ENCODE data around the gene HSD11B2.

DNA sequence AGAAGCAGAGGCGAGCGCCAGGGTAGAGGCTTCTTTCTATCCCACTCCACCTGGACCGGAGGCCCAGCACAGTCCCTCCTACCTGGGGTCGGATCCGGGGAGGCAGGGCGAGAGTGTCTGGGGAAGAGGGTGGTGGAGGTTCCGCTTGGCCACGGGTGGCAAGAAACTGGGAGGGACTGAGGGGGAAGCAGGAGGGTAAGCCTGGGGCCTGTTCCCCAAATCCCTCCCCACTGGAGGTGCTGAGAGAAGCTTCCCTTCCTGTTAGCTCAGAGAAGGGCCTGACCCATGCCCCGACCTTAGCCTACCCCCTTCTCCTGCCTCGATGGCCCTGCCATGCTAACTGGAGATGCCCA, 35.8 kb upstream of the HSD11B2 start:
- TF ChIP-seq CTCF (IDR thresholded peaks at IDR 0.05; ENCODE audit: low read depth, low read length, missing input control) (no peak), ZBTB33 (IDR thresholded peaks at IDR 0.05) (no peak), RAD21 (IDR thresholded peaks at IDR 0.05) (no peak)
- TF ChIP-seq, protein P1, sequence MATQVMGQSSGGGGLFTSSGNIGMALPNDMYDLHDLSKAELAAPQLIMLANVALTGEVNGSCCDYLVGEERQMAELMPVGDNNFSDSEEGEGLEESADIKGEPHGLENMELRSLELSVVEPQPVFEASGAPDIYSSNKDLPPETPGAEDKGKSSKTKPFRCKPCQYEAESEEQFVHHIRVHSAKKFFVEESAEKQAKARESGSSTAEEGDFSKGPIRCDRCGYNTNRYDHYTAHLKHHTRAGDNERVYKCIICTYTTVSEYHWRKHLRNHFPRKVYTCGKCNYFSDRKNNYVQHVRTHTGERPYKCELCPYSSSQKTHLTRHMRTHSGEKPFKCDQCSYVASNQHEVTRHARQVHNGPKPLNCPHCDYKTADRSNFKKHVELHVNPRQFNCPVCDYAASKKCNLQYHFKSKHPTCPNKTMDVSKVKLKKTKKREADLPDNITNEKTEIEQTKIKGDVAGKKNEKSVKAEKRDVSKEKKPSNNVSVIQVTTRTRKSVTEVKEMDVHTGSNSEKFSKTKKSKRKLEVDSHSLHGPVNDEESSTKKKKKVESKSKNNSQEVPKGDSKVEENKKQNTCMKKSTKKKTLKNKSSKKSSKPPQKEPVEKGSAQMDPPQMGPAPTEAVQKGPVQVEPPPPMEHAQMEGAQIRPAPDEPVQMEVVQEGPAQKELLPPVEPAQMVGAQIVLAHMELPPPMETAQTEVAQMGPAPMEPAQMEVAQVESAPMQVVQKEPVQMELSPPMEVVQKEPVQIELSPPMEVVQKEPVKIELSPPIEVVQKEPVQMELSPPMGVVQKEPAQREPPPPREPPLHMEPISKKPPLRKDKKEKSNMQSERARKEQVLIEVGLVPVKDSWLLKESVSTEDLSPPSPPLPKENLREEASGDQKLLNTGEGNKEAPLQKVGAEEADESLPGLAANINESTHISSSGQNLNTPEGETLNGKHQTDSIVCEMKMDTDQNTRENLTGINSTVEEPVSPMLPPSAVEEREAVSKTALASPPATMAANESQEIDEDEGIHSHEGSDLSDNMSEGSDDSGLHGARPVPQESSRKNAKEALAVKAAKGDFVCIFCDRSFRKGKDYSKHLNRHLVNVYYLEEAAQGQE (IDR thresholded peaks at IDR 0.05): no peak
